Heart right ventricle (tissue), 16 donors: ENCODE results near the gene ABHD12. TPM values are rescaled to one million over a fixed set of nuclear protein-coding genes. Genes with fewer than 3 reads are reported as not detected.

Source experiments
- ATAC-seq, 8 donors: fragments of 200-7000 bp; cut with Tn5 transposase; one replicate each; pipeline ENCODE4 v1.9.1; 2020; ENCODE audit warnings: mild to moderate bottlenecking in 8 of 8, moderate library complexity in 8 of 8, moderate number of reproducible peaks in 1 of 8
- DNase-seq, 2 donors: peaks; one replicate each; pipeline ENCODE4 v3.0.0-alpha.2; 2020
- H3K27ac ChIP-seq, 10 donors: fragments of 200-600 bp; sonication (generic) in 2 of 10; one replicate each; pipeline versions ENCODE4 v1.5.0 to v1.8.0; 2020 to 2022; ENCODE audit warnings: mild to moderate bottlenecking in 3 of 10
- H3K27me3 ChIP-seq, 7 donors: fragments of 200-600 bp; one replicate each; pipeline ENCODE4 v1.8.0; 2021 to 2022; ENCODE audit warnings: mild to moderate bottlenecking in 2 of 7
- H3K36me3 ChIP-seq, 9 donors: fragments of 200-600 bp; sonication (generic) in 1 of 9; one replicate each; pipeline versions ENCODE4 v1.5.0 to v1.8.0; 2020 to 2022; ENCODE audit warnings: mild to moderate bottlenecking in 2 of 9
- H3K4me1 ChIP-seq, 9 donors: fragments of 200-600 bp; sonication (generic) in 1 of 9; one replicate each; pipeline versions ENCODE4 v1.5.0 to v1.8.0; 2020 to 2022; ENCODE audit warnings: mild to moderate bottlenecking in 4 of 9
- H3K4me3 ChIP-seq, 10 donors: fragments of 200-600 bp; sonication (generic) in 2 of 10; one replicate each; pipeline versions ENCODE4 v1.5.0 to v1.8.0; 2020 to 2022; ENCODE audit warnings: mild to moderate bottlenecking in 7 of 10, moderate library complexity in 2 of 10
- H3K9me3 ChIP-seq, 11 donors: fragments of 200-600 bp in 10 of 11; sonication (generic) in 2 of 11; one replicate each; pipeline versions ENCODE4 v1.5.0 to v1.8.0; 2013 to 2022; ENCODE audit warnings: mild to moderate bottlenecking in 2 of 11, control low read depth in 1 of 11, moderate library complexity in 1 of 11
- CTCF ChIP-seq, 9 donors: fragments of 200-600 bp; sonication (generic) in 2 of 9; IDR thresholded peaks; one replicate each; pipeline versions ENCODE4 v1.5.0 to v1.8.0; 2021 to 2022; ENCODE audit warnings: antibody characterized with exemption in 9 of 9, mild to moderate bottlenecking in 5 of 9, moderate library complexity in 1 of 9
- WGBS, 2 donors: extraction: QIAGEN DNeasy Blood & Tissue Kit; methylation state at CpG; one replicate each; pipeline ENCODE4 v1.1.7; 2013; ENCODE audit warnings: inconsistent platforms in 1 of 2; 5-methylcytosine and 5-hydroxymethylcytosine counted together
- intact Hi-C, 10 donors: fragments of 100-400 bp; cut with DNase I; formaldehyde crosslinking; loops; one replicate each; pipeline versions ENCODE4 v1.11.1 to v1.14.2; 2022
- polyA plus RNA-seq, 2 donors: library from polyadenylated mRNA; stranded (reverse); fragments of 200-250 nt; gene quantifications; one replicate each; pipeline ENCODE4 v1.2.3, GENCODE V29; 2013
- total RNA-seq, 10 donors: library from RNA; stranded (reverse); fragmentation: NEBNext Ultra II Directional in 3 of 10; extraction: Animal tissue kit (Norgen Biotek cat#: 25700) in 3 of 10; gene quantifications; one replicate each; pipeline versions ENCODE4 v1.2.1 to v1.2.4, GENCODE V29; 2021 to 2023
- donor health status: Arrhythmogenic right ventricular cardiomyopathy.
- donor health status: ischemic (EF 13 %, LVEDD 7.1; RV severe dilation, severe dysfunction).
- donor health status: healthy with polysubstance abuse.
- donor health status: DM: no; HTN: yes; CAD: no.
- donor health status: DM: no; HTN: no; CAD: no.
- donor health status: ischemic (EF 25% LVEDD 6.9; RV normal size, moderate dysfunction).
- donor health status: ischemic (EF 25% LVEDD 5.7; RV mildly dilated, moderate dysfunction).
- donor health status: healthy.
- donor health status: DM: yes; HTN: yes; CAD: no.
- donor health status: Ischemic cardiomyopathy.
- donor health status: ischemic (EF 35%, LVEDD 5.7; RV mildly dilated, moderate dysfunction).
- donor health status: nonischemic (EF 11% LVEDD 7.7; RV severe dilation, severe dysfunction).
- donor health status: DM: yes; HTN: yes; CAD: no.
- donor health status: PGD.
- donor health status: ischemic (EF 29% LVEDD 5.4; RV normal size, mild dysfunction).
- donor health status: nonischemic (EF 23%, LVEDD 6.1; RV moderate dilation, normal function).

The ABHD12 gene
- total and polyA plus RNA-seq, 12 donors, result 21.1 to 41.3 (median 28.1) TPM

GRCh38 chr20:25399037-25399430 lies 8.4 kb upstream of the ABHD12 start:
- Histone ChIP-seq H3K9me3 (peaks cover 0 to 30% (median 16%) of the 10 kb centered on the region in 11 donors), H3K27me3 (no peaks in the 10 kb centered on the region), H3K4me1 (no peaks in the 10 kb centered on the region), H3K4me3 (no peak overlapping the region), H3K27ac (no peak overlapping the region), H3K36me3 (no peaks in the 10 kb centered on the region)
- intact Hi-C loops, result loop anchor here (5.0 to 10.0 kb wide), 13 partner anchors 54 to 407 kb away; partner anchors contain the start of genes APMAP (in 4 of the 10), ENTPD6 (in 3 of the 10), ACSS1 (in 1 of the 10) and PYGB (in 1 of the 10)
- DNase-seq, result peak in 1 of 2 donors; percentile 31
- TF ChIP-seq CTCF (IDR thresholded peaks at IDR 0.05), result peak; percentile 31 to 78 (median 63)
- WGBS, 2 donors, result 10 to 13% methylated on average over 5 of the region's 5 CpGs
- peak; percentile 75 to 92 (median 87) for ATAC-seq

GRCh38 chr20:25398376-25399036 lies 7.9 kb upstream of the ABHD12 start:
- TF ChIP-seq CTCF (IDR thresholded peaks at IDR 0.05), result no peak
- DNase-seq (no peak), ATAC-seq (no peak)
- Histone ChIP-seq H3K4me1 (no peaks in the 10 kb centered on the region), H3K27me3 (no peaks in the 10 kb centered on the region), H3K27ac (no peak overlapping the region), H3K4me3 (no peak overlapping the region), H3K36me3 (no peaks in the 10 kb centered on the region), H3K9me3 (peaks cover 0 to 25% (median 14%) of the 10 kb centered on the region in 11 donors)
- 58 to 69% methylated on average over 4 of the region's 4 CpGs for WGBS, 2 donors
- intact Hi-C loops, result loop anchor here (5.0 to 10.0 kb wide), 13 partner anchors 54 to 406 kb away; partner anchors contain the start of genes APMAP (in 4 of the 10), ENTPD6 (in 3 of the 10), ACSS1 (in 1 of the 10) and PYGB (in 1 of the 10)

GRCh38 chr20:25397821-25398220 lies 7.2 kb upstream of the ABHD12 start:
- Histone ChIP-seq H3K27ac (no peak overlapping the region), H3K36me3 (no peaks in the 10 kb centered on the region), H3K4me1 (no peaks in the 10 kb centered on the region), H3K9me3 (peaks cover 0 to 18% (median 7%) of the 10 kb centered on the region in 11 donors), H3K4me3 (no peak overlapping the region), H3K27me3 (no peaks in the 10 kb centered on the region)
- ATAC-seq (no peak), DNase-seq (no peak)
- intact Hi-C loops, result loop anchor here (5.0 to 10.0 kb wide), 13 partner anchors 53 to 406 kb away; partner anchors contain the start of genes APMAP (in 4 of the 10), ENTPD6 (in 3 of the 10), ACSS1 (in 1 of the 10) and PYGB (in 1 of the 10)
- 54 to 62% methylated on average over 1 of the region's 1 CpG for WGBS, 2 donors
- TF ChIP-seq CTCF (IDR thresholded peaks at IDR 0.05), result no peak

- ATAC-seq, result no peak
- WGBS, 2 donors, result 82% methylated on average over 6 of the region's 6 CpGs
Observed at GRCh38 chr20:25397096-25397495, 6.5 kb upstream of the ABHD12 start.

More at GRCh38 chr20:25397096-25397495, 6.5 kb upstream of the ABHD12 start:
- Histone ChIP-seq H3K27ac (no peak overlapping the region), H3K9me3 (peaks cover 0 to 10% (median 0%) of the 10 kb centered on the region in 11 donors), H3K4me3 (no peak overlapping the region), H3K36me3 (no peaks in the 10 kb centered on the region), H3K27me3 (no peaks in the 10 kb centered on the region), H3K4me1 (no peaks in the 10 kb centered on the region)
- intact Hi-C loops, result loop anchor here (5.0 to 10.0 kb wide), 13 partner anchors 52 to 405 kb away; partner anchors contain the start of genes APMAP (in 4 of the 10), ENTPD6 (in 3 of the 10), ACSS1 (in 1 of the 10) and PYGB (in 1 of the 10)
- no peak for DNase-seq
- no peak for TF ChIP-seq CTCF (IDR thresholded peaks at IDR 0.05)
